Fibroblast of villous mesenchyme (primary cell): ENCODE results near the gene GNB1. TPM values are rescaled to one million over a fixed set of nuclear protein-coding genes. Genes with fewer than 3 reads are reported as not detected.
A peak's percentile ranks its signal among the peaks of the same experiment; 100 is the strongest.

Source experiments
- DNase-seq: peaks from one replicate; pipeline ENCODE4 v3.0.0-alpha.2; 2010; ENCODE audit warnings: low read depth
- H3K4me3 ChIP-seq: 2 replicates; pipeline ENCODE4 v1.5.1; 2011; ENCODE audit warnings: low read depth, mild to moderate bottlenecking, low read length
- total RNA-seq: library from RNA; depleted of rRNA; stranded (reverse); fragments of >200 nt; gene quantifications from 2 replicates; pipeline ENCODE4 v1.2.3, GENCODE V29; 2012
- TF ChIP-seq, protein P1 (sequence below): IDR thresholded peaks from 2 replicates; pipeline ENCODE4 v1.5.1; 2012; ENCODE audit warnings: low read depth, mild to moderate bottlenecking, low read length; ENCODE audit not compliant: insufficient read depth

GNB1 gene
- total RNA-seq, result 107 and 124 TPM in 2 replicates

DNA sequence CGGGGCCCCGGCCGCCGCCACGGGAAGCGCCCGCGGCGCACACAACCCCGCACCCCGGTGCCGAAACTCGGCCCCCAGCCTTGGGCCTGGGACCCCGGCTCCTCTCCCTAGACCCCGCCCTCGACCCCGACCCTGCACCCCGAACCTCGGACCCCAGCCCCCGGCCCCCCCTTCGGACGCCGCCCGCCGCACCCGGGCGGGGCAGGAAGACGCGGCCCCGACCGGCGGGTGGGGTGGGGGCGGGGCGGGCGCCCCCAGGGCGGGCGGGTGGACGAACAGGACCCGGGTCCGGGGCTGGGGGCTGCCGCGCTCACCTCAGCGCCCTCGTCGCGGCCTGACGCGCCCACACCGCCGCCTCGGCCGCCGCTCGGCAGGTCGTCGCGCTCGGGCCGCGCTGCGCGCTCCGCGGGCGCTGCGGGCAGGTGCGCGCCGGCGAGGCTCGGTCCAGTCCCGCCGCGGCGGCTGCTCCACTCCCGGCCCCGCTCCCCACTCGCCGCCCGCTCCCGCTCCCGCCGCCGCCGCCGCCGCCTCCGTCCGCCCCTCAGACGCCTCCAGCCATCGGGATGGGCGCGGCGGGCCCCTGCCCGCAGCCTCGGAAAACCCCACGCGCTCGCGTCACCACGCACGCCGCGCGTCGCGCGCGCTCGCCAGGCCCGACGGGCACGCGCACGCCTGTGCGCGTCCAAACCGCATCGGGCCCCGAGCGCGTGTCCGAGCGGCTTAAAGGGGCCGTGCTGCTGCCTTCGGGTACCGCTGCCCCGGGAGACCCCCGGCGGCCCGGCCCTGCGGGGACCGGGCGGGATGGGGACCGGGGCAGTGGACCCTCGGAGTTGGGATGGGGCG is at the start of gene GNB1:
GNB1 (minus strand) TSS at position 582 of the 843 bp plus-strand sequence. CDS start 65,634 bp downstream, outside the sequence.
- peak; percentile 86 for DNase-seq
- TF ChIP-seq, protein P1, sequence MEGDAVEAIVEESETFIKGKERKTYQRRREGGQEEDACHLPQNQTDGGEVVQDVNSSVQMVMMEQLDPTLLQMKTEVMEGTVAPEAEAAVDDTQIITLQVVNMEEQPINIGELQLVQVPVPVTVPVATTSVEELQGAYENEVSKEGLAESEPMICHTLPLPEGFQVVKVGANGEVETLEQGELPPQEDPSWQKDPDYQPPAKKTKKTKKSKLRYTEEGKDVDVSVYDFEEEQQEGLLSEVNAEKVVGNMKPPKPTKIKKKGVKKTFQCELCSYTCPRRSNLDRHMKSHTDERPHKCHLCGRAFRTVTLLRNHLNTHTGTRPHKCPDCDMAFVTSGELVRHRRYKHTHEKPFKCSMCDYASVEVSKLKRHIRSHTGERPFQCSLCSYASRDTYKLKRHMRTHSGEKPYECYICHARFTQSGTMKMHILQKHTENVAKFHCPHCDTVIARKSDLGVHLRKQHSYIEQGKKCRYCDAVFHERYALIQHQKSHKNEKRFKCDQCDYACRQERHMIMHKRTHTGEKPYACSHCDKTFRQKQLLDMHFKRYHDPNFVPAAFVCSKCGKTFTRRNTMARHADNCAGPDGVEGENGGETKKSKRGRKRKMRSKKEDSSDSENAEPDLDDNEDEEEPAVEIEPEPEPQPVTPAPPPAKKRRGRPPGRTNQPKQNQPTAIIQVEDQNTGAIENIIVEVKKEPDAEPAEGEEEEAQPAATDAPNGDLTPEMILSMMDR, result no peak
- H3K4me3 ChIP-seq, result peak within 1 kb of the TSS; percentile 65

DNA sequence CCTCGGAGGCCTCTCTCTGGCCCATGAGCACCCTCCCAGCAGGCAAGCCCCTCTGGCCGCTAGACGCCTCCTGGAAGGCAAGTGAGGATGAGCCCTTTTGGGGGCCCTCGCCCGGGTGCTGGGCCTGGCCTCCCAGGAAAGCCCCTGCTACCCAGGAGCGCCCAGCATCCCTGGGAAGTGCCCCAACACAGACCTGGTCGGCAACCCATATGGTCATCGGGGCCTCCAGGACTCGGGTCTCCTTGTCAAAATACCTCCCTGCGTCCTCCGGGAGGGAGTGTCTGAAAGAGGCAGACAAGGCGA is 49.2 kb upstream of the GNB1 start:
- TF ChIP-seq, protein P1, result no peak
- H3K4me3 ChIP-seq, result no peak overlapping the region
- DNase-seq, result no peak

DNA sequence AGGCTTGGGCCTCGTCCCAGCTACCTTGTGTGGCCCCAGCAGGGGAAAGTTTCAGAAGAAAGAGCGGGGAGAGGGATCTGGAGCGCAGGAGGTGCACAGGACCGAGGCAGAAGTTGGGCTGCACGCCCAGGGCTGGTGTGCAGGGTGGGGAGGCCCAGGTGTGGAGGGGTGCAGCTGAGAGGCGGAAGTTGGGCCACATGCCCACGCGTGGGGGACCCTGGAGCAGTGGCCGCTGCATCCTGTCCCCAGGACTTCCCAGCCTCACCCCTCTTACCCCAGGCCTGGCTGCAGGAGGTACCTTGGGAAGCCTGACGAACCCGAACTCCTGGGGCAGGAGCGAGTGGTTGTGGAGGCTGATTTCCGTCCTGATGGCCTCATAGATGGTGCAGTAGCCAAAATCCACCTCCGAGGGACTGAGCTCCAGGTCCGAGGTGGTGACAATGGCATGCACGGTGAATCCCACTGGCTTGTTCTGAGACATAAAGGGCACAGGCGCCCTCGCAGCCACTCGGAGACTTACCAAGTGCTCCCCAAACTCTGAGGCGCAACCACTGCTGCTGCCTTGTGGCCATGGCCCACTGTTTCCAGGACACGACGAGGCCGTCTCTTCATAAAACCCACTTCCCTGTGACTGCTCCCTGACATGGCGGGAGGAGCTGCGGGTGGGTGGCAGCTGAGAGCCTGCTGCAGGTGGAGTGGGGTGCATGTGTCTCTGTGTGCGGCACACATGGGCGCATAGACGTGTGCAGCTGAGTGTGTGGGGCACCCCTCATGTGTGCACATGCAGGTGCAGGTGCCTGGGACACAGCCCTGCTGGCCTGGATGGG is 48.6 kb upstream of the GNB1 start:
- DNase-seq, result no peak
- TF ChIP-seq, protein P1, result no peak
- no peak overlapping the region for H3K4me3 ChIP-seq

DNA sequence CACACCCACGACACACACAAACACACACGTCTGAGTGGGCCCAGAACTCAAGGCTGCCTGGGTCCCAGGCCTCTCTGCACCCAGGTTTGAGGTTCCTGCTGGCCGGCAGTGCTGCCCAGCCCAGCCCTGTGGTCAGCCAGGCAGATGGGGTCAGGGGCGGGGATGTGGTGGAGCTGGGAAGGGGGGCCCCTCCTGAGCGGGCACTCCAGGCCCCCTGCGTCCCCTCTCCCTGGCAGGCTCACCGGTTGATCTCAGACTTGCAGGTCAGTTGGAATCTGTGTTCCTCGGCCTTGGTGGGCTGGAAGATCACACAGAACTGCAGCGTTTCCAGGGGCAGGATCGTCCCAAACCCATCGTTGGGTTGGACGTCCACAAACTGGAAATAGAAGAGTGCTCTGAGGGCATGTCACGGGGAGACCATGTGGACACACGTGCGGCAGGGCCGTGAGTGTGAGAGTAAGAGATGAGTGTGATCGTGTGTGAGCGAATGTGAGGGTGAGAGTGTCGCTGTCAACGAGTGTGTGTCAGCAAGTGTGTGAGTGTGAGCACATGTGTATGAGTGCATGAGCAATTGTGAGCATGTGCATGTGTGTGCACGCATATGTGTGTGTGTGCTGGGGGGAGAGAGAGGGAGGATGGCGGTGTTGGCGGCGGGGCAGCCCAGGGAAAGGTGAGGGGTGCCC is 47.9 kb upstream of the GNB1 start:
- no peak overlapping the region for H3K4me3 ChIP-seq
- DNase-seq, result no peak
- TF ChIP-seq, protein P1, result no peak

DNA sequence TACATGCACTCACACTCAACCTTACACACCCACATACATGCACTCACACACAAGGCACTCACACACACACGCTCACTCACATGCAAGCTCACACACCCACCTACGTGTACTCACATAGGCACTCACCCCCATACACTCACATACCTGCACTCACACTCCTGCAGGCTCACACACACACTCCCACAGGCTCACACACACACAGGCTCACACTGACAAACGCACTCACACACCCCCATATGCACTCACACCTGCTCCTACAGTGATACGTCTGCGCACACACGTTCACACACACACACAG is 47.3 kb upstream of the GNB1 start:
- H3K4me3 ChIP-seq, result no peak overlapping the region
- TF ChIP-seq, protein P1, result no peak
- no peak for DNase-seq

DNA sequence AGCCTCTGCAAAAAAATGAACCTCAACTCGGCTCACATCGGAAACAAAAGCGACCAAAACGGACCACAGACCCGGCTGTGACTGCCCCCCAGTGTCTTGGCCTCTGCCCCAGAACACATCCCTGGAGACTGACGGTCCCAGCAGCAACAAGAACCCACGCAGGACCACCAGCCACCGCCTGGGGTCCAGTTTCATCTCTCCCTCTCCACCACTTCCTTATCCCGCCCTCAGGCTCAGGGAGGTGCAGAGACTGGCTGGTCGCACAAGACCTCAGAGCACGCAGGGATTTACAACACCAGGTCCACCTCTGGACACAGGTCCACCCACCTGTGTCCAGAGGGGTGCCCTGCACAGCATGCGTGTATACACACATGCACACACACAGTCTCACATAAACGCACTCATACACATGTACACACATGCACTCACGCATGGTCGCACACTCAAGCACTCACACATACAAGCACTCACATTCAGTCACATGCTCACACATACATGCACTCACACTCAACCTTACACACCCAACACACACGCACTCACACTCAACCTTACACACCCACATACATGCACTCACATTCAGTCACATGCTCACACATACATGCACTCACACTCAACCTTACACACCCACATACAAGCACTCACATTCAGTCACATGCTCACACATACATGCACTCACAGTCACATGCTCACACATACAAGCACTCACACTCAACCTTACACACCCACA is 46.8 kb upstream of the GNB1 start:
- TF ChIP-seq, protein P1, result no peak
- no peak for DNase-seq
- no peak overlapping the region for H3K4me3 ChIP-seq
